HCT116 (cell line): ENCODE data around the gene TCFL5. TPM values are rescaled to one million over a fixed set of nuclear protein-coding genes. Genes with fewer than 3 reads are reported as not detected.
A peak's percentile ranks its signal among the peaks of the same experiment; 100 is the strongest.

Source experiments
- ATAC-seq: fragments of 200-7000 bp; cut with Tn5 transposase; 2 replicates; pipeline ENCODE4 v1.9.1; 2020; ENCODE audit warnings: mild to moderate bottlenecking, moderate library complexity
- BruUV-seq: library from RNA; stranded (reverse); fragments of 400-500 nt; replicated peaks from 2 replicates; lab custom pipeline; 2021; lab: Mats Ljungman, UMichigan
- CTCF ChIA-PET: fragments of 300-600 bp; sonication (Branson Sonifier 250); formaldehyde crosslinking; loops from one replicate; lab custom pipeline; 2021; ENCODE audit warnings: antibody characterized with exemption; lab: Charles Lee
- POLR2A ChIA-PET: fragments of 300-600, 350-600 bp; sonication (Branson Sonifier 250); formaldehyde crosslinking; loops from one replicate; lab custom pipeline; 2021; ENCODE audit warnings: antibody characterized with exemption; lab: Charles Lee
- RAD21 ChIA-PET, 2 experiments: fragments of 300-600 bp; sonication (Branson Sonifier 250); formaldehyde crosslinking; loops; one replicate each; lab custom pipeline; 2023; ENCODE audit warnings: low total read pairs in 2 of 2; ENCODE audit not compliant: uncharacterized antibody in 2 of 2, unreplicated experiment in 2 of 2, low non-redundant PET in 1 of 2; lab: Charles Lee
- DNase-seq: peaks from one replicate; pipeline ENCODE4 v3.0.0-alpha.2; 2010; ENCODE audit warnings: low read depth, low spot score
- H2AFZ ChIP-seq: fragments of 200-600 bp; shearing (Covaris generic), sonication (generic); 2 replicates; pipeline ENCODE4 v1.6.1; 2017; ENCODE audit warnings: low read depth, mixed run types, mixed read lengths, antibody characterized with exemption, low read length; ENCODE audit not compliant: poor library complexity, severe bottlenecking
- H3K27ac ChIP-seq: 2 replicates; pipeline ENCODE4 v1.5.1; 2012; ENCODE audit warnings: low read depth, low read length
- H3K27me3 ChIP-seq: fragments of 200-600 bp; sonication (generic); 2 replicates; pipeline ENCODE4 v1.6.1; 2016; ENCODE audit warnings: mixed run types, low read length, mixed read lengths; ENCODE audit not compliant: insufficient read depth
- H3K36me3 ChIP-seq, 2 experiments: fragments of 200-500 bp in 1 of 2; fragments of 200-600 bp in 1 of 2; sonication (Bioruptor generic) in 1 of 2; sonication (generic) in 1 of 2; 2 replicates each; pipeline versions ENCODE4 v1.5.1 to v1.6.1; 2014 to 2016; ENCODE audit warnings: low read length in 2 of 2, inconsistent platforms in 1 of 2, mixed read lengths in 1 of 2, mixed run types in 1 of 2; ENCODE audit not compliant: insufficient read depth in 2 of 2, control insufficient read depth in 1 of 2
- H3K4me1 ChIP-seq, 2 experiments: fragments of 200-600 bp in 1 of 2; sonication (generic) in 1 of 2; 2 replicates each; pipeline versions ENCODE4 v1.5.1 to v1.6.1; 2012 to 2017; ENCODE audit warnings: low read length in 2 of 2, inconsistent platforms in 1 of 2, mild to moderate bottlenecking in 1 of 2, mixed read lengths in 1 of 2, mixed run types in 1 of 2, moderate library complexity in 1 of 2; ENCODE audit not compliant: insufficient read depth in 2 of 2, control insufficient read depth in 1 of 2
- H3K4me2 ChIP-seq: fragments of 200-600 bp; sonication (generic); 2 replicates; pipeline ENCODE4 v1.6.1; 2017; ENCODE audit warnings: mixed run types, low read length, mixed read lengths
- H3K4me3 ChIP-seq, 2 experiments: fragments of 200-600 bp in 1 of 2; sonication (generic) in 1 of 2; replicated peaks in 1 of 2; 2 replicates each; pipeline ENCODE4 v1.5.1; 2011 to 2016; ENCODE audit warnings: low read length in 2 of 2, control low read depth in 1 of 2, low read depth in 1 of 2, mild to moderate bottlenecking in 1 of 2, mixed read lengths in 1 of 2, mixed run types in 1 of 2
- H3K79me2 ChIP-seq: fragments of 200-600 bp; sonication (generic); 2 replicates; pipeline ENCODE4 v1.6.1; 2017; ENCODE audit warnings: mild to moderate bottlenecking, mixed run types, low read length, moderate library complexity, mixed read lengths; ENCODE audit not compliant: insufficient read depth
- H3K9ac ChIP-seq: fragments of 200-600 bp; sonication (generic); 2 replicates; pipeline ENCODE4 v1.6.1; 2016; ENCODE audit warnings: low read length, mixed read lengths
- H3K9me2 ChIP-seq: fragments of 200-600 bp; sonication (generic), shearing (Covaris generic); 2 replicates; pipeline ENCODE4 v1.6.1; 2017; ENCODE audit warnings: mixed run types, mild to moderate bottlenecking, moderate library complexity; ENCODE audit not compliant: insufficient read depth
- H3K9me3 ChIP-seq, 2 experiments: fragments of 200-500 bp in 1 of 2; fragments of 200-600 bp in 1 of 2; sonication (Bioruptor generic) in 1 of 2; sonication (generic) in 1 of 2; 2 replicates each; pipeline ENCODE4 v1.6.1; 2014 to 2017; ENCODE audit warnings: low read length in 2 of 2, mixed read lengths in 2 of 2, inconsistent platforms in 1 of 2, low read depth in 1 of 2, mild to moderate bottlenecking in 1 of 2, mixed run types in 1 of 2, moderate library complexity in 1 of 2; ENCODE audit not compliant: control insufficient read depth in 1 of 2, insufficient read depth in 1 of 2
- H4K20me1 ChIP-seq: fragments of 200-600 bp; sonication (generic), shearing (Covaris generic); 2 replicates; pipeline ENCODE4 v1.6.1; 2017; ENCODE audit warnings: mixed run types, mild to moderate bottlenecking, moderate library complexity; ENCODE audit not compliant: insufficient read depth
- EZH2 ChIP-seq: fragments of 200-600 bp; sonication (generic); IDR thresholded peaks from 2 replicates; pipeline ENCODE4 v1.6.1; 2017; ENCODE audit warnings: antibody characterized with exemption, mixed run types
- JUND ChIP-seq: IDR thresholded peaks from 2 replicates; pipeline ENCODE4 v1.6.1; 2012
- POLR2AphosphoS5 ChIP-seq: IDR thresholded peaks from 2 replicates; pipeline ENCODE4 v1.6.1; 2011; ENCODE audit warnings: mild to moderate bottlenecking, low read depth, low read length, moderate library complexity
- REST ChIP-seq: IDR thresholded peaks from 2 replicates; pipeline ENCODE4 v1.6.1; 2012; ENCODE audit warnings: low read depth
- SIN3A ChIP-seq: IDR thresholded peaks from 2 replicates; pipeline ENCODE4 v1.6.1; 2012; ENCODE audit warnings: low read depth
- SP1 ChIP-seq: IDR thresholded peaks from 2 replicates; pipeline ENCODE4 v1.6.1; 2012; ENCODE audit warnings: low read depth
- YY1 ChIP-seq: IDR thresholded peaks from 2 replicates; pipeline ENCODE4 v1.6.1; 2011; ENCODE audit warnings: low read length, low read depth, moderate library complexity, mild to moderate bottlenecking; ENCODE audit not compliant: insufficient replicate concordance; ENCODE audit errors: extremely low read depth
- ZBTB33 ChIP-seq: IDR thresholded peaks from 2 replicates; pipeline ENCODE4 v1.6.1; 2011; ENCODE audit warnings: mild to moderate bottlenecking, low read length, moderate library complexity; ENCODE audit not compliant: insufficient replicate concordance; ENCODE audit errors: extremely low read depth
- ZNF274 ChIP-seq: fragments of 200-500 bp; sonication (Bioruptor generic); IDR thresholded peaks from 2 replicates; pipeline ENCODE4 v1.6.1; 2014; ENCODE audit warnings: mild to moderate bottlenecking, low read depth, low read length, inconsistent platforms
- intact Hi-C: fragments of 100-400 bp; cut with micrococcal nuclease; formaldehyde crosslinking; loops from 2 replicates; pipeline ENCODE4 v1.10.0; 2022
- total RNA-seq: library from RNA; stranded (reverse); gene quantifications from one replicate; pipeline ENCODE4 v1.2.1, GENCODE V29; 2021; ENCODE audit not compliant: unreplicated experiment

TCFL5 gene
- total RNA-seq, 1 experiment from 2014 or later, result 20.4 TPM

GRCh38 chr20:62876902-62877816 is 15.5 kb upstream of the TCFL5 start:
- no peaks in the 10 kb centered on the region for H4K20me1 ChIP-seq
- no peaks in the 10 kb centered on the region for H3K9me2 ChIP-seq
- CTCF ChIA-PET, result no interaction called here
- BruUV-seq, result no TSS peak
- DNase-seq (no peak), ATAC-seq (no peak)
- POLR2A ChIA-PET, result no interaction called here
- intact Hi-C loops, result no loop called here
- H3K36me3 ChIP-seq, result no peaks in the 10 kb centered on the region
- peak overlapping the region; percentile 13; the same call in 1 of the 2 replicates for H3K27ac ChIP-seq
- no peaks in the 10 kb centered on the region for H3K79me2 ChIP-seq
- peaks cover 13 to 26% of the 10 kb centered on the region in 2 experiments for H3K4me1 ChIP-seq
- no peak overlapping the region for H3K4me2 ChIP-seq
- no peaks in the 10 kb centered on the region for H3K9me3 ChIP-seq
- H3K9ac ChIP-seq, result no peak overlapping the region
- RAD21 ChIA-PET, result no interaction called here
- TF ChIP-seq REST (no peak), JUND (no peak), SP1 (no peak), POLR2AphosphoS5 (no peak), SIN3A (no peak), ZBTB33 (no peak), ZNF274 (no peak), YY1 (no peak), EZH2 (no peak)
- TF ChIP-seq, all 23 proteins: peak for 0
- no peak overlapping the region for H2AFZ ChIP-seq
- no peak overlapping the region for H3K4me3 ChIP-seq
- H3K27me3 ChIP-seq, result no peaks in the 10 kb centered on the region
